GM23248 (cell line): ENCODE measurements around the gene ELAC2.

Source experiments
- EZH2 ChIP-seq: fragments of 200-600 bp; sonication (generic); IDR thresholded peaks from 2 replicates; pipeline ENCODE4 v1.6.1; 2018; ENCODE audit warnings: antibody characterized with exemption, mild to moderate bottlenecking; ENCODE audit not compliant: insufficient read depth, poor library complexity, severe bottlenecking
- EZH2phosphoT487 ChIP-seq: fragments of 200-600 bp; sonication (generic); IDR thresholded peaks from 2 replicates; pipeline ENCODE4 v1.6.1; 2018; ENCODE audit warnings: antibody characterized with exemption, moderate library complexity, mild to moderate bottlenecking, low read depth; ENCODE audit not compliant: insufficient read depth

GRCh38 chr17:12964162-12964561 is 53.7 kb downstream of the ELAC2 start:
- no peak for TF ChIP-seq EZH2
- no peak for TF ChIP-seq EZH2phosphoT487
